Thyroid gland (tissue), 4 donors: ENCODE results near the gene CLTC.

Source experiments
- CTCF ChIP-seq, 6 experiments: fragments of 200-600 bp in 3 of 6; fragments of 450-650 bp in 3 of 6; sonication (generic) in 3 of 6; IDR thresholded peaks; one replicate each; pipeline ENCODE4 v1.5.1; 2016 to 2019; ENCODE audit warnings: antibody characterized with exemption in 6 of 6, mild to moderate bottlenecking in 2 of 6, inconsistent platforms in 1 of 6, moderate library complexity in 1 of 6
- POLR2A ChIP-seq, 2 donors: fragments of 450-650 bp; IDR thresholded peaks; one replicate each; pipeline ENCODE4 v1.6.1; 2017; ENCODE audit warnings: antibody characterized with exemption in 2 of 2, mild to moderate bottlenecking in 2 of 2, moderate library complexity in 1 of 2

GRCh38 chr17:59699786-59700185 lies 80.1 kb downstream of the CLTC start:
- TF ChIP-seq CTCF (IDR thresholded peaks at IDR 0.05) (no peak), POLR2A (IDR thresholded peaks at IDR 0.05) (no peak)
